ENCODE results near the gene PIP5K1C.

The PIP5K1C gene

DNA sequence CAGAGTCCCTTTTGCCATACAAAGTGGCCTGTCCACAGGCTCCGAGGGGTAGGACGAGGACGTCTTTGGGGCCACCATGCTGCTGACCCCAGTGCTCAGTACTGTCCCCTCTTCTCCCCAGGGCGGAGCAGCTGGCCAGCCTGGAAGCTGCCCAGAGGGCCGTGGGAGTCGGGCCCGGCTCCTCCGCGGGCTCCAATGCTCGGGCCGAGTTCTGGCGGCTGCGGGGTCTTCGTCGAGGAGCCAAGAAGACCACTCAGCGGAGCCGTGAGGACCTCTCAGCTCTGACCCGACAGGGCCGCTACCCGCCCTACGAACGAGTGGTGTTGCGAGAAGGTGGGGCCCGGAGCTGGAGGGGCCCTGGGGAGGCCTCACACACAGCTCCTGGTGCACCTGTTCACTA lies 40.2 kb upstream of the PIP5K1C start:
- Mint-ChIP-seq H3K9me3 (no peaks in the 10 kb centered on the region), H3K4me3 (no peak overlapping the region), H3K27ac (no peak overlapping the region), H3K4me1 (no peaks in the 10 kb centered on the region), H3K27me3 (ENCODE audit: low read depth) (peaks cover 16% of the 10 kb centered on the region), H3K36me3 (ENCODE audit: low read depth) (no peaks in the 10 kb centered on the region)
- TF ChIP-seq CTCF (IDR thresholded peaks at IDR 0.05; ENCODE audit: unreplicated experiment in 3 of 3): no peak

GRCh38 chr19:3738477-3739220 lies 38.4 kb upstream of the PIP5K1C start:
- Mint-ChIP-seq H3K4me1 (no peaks in the 10 kb centered on the region), H3K27ac (no peak overlapping the region), H3K27me3 (ENCODE audit: low read depth) (peaks cover 23% of the 10 kb centered on the region), H3K4me3 (no peak overlapping the region), H3K9me3 (no peaks in the 10 kb centered on the region), H3K36me3 (ENCODE audit: low read depth) (no peaks in the 10 kb centered on the region)
- no peak for TF ChIP-seq CTCF (IDR thresholded peaks at IDR 0.05; ENCODE audit: unreplicated experiment in 3 of 3)

DNA sequence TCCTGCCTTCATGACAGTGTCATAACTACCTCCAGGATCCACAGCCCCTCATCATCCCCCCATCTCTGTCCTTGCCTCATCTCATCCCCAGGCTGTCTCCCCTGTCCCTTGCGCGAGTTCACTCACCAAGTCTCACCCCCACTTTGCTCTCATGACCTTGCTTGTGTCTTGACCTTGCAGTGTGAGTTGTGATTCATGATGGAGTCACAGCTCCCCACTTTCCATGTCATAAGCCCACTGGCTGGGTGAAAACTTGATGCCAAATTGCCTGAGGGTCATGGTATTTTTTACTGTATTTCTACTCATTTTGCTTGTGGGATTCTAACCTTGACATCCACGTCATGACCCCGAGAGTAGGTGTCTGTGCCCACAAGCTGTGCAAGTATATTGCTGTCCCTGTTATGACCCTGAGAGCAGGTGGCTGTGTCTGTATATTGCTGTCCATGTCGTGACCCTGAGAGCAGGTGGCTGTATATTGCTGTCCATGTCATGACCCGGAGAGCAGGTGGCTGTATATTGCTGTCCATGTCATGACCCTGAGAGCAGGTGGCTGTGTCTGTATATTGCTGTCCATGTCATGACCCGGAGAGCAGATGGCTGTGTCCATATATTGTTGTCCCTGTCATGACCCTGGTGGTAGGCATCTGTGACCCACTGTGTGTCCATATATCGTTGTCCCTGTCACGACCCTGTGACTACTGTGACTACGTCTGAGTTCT lies 37.4 kb upstream of the PIP5K1C start:
- H3K27ac Mint-ChIP-seq: no peak overlapping the region
- H3K4me3 Mint-ChIP-seq: no peak overlapping the region

DNA sequence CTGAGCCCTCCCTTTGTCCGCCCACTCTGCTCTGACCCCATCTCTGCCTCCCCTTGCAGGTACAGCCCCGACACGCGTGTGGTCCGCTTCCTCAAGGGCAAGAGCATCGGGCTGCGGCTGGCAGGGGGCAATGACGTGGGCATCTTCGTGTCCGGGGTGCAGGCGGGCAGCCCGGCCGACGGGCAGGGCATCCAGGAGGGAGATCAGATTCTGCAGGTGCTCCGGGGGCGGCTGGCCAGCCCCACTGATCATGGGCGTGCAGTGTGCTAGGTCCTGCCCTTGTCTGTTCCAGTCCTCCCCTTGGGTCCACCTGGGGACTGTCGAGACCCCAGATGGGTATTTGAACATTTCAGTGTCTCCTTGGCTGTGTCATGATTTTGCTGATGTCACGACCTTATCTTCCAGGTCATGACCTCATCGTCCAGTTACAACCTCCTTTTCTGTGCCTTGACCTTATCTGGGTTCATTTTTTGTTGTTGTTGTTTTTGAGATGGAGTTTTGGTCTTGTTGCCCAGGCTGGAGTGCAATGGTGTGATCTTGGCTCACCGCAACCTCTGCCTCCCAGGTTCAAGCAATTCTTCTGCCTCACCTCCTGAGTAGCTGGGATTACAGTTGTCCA lies 35.9 kb upstream of the PIP5K1C start:
- Mint-ChIP-seq H3K9me3 (no peaks in the 10 kb centered on the region), H3K36me3 (ENCODE audit: low read depth) (no peaks in the 10 kb centered on the region), H3K27ac (no peak overlapping the region), H3K27me3 (ENCODE audit: low read depth) (peaks cover 26% of the 10 kb centered on the region), H3K4me1 (no peaks in the 10 kb centered on the region), H3K4me3 (no peak overlapping the region)
- no peak for TF ChIP-seq CTCF (IDR thresholded peaks at IDR 0.05; ENCODE audit: unreplicated experiment in 3 of 3)

More for the DNA sequence above, 37.4 kb upstream of the PIP5K1C start:
- Mint-ChIP-seq H3K4me1 (no peaks in the 10 kb centered on the region), H3K36me3 (ENCODE audit: low read depth) (no peaks in the 10 kb centered on the region), H3K9me3 (no peaks in the 10 kb centered on the region), H3K27me3 (ENCODE audit: low read depth) (peaks cover 29% of the 10 kb centered on the region)
- TF ChIP-seq CTCF (IDR thresholded peaks at IDR 0.05; ENCODE audit: unreplicated experiment in 3 of 3): no peak

GRCh38 chr19:3734310-3734600 lies 34.0 kb upstream of the PIP5K1C start:
- peaks cover 29% of the 10 kb centered on the region for H3K27me3 Mint-ChIP-seq (ENCODE audit: low read depth)
- H3K36me3 Mint-ChIP-seq (ENCODE audit: low read depth): no peaks in the 10 kb centered on the region
- H3K27ac Mint-ChIP-seq: no peak overlapping the region
- H3K9me3 Mint-ChIP-seq: no peaks in the 10 kb centered on the region
- no peak overlapping the region for H3K4me3 Mint-ChIP-seq
- TF ChIP-seq CTCF (IDR thresholded peaks at IDR 0.05; ENCODE audit: unreplicated experiment in 3 of 3): no peak
- no peaks in the 10 kb centered on the region for H3K4me1 Mint-ChIP-seq
